WTC11 (cell line): ENCODE data around the gene CGRRF1. TPM values are rescaled to one million over a fixed set of nuclear protein-coding genes. Genes with fewer than 3 reads are reported as not detected.

Source experiments
- ATAC-seq: fragments of 200-7000 bp; cut with Tn5 transposase; 2 replicates; pipeline ENCODE4 v1.10.0; 2021; ENCODE audit warnings: mild to moderate bottlenecking, moderate library complexity
- CTCF ChIA-PET: fragments of 300-600 bp; sonication (Branson Sonifier 250); formaldehyde crosslinking; loops from one replicate; lab custom pipeline; 2021; ENCODE audit warnings: antibody characterized with exemption; lab: Charles Lee
- POLR2A ChIA-PET: fragments of 350-600 bp; sonication (Branson Sonifier 250); formaldehyde crosslinking; loops from one replicate; lab custom pipeline; 2021; ENCODE audit warnings: antibody characterized with exemption; lab: Charles Lee
- DNase-seq: peaks from one replicate; pipeline ENCODE4 v3.0.0; 2021; ENCODE audit warnings: low spot score
- H3K27ac Mint-ChIP-seq: 2 replicates; pipeline ENCODE4 v1.8.0; 2021; ENCODE audit warnings: mixed read lengths
- H3K27me3 Mint-ChIP-seq: 2 replicates; pipeline ENCODE4 v1.8.0; 2021; ENCODE audit warnings: low read depth, mild to moderate bottlenecking, moderate library complexity, mixed read lengths
- H3K36me3 Mint-ChIP-seq: 2 replicates; pipeline ENCODE4 v1.8.0; 2021; ENCODE audit warnings: mixed read lengths
- H3K4me1 Mint-ChIP-seq: 2 replicates; pipeline ENCODE4 v1.8.0; 2022; ENCODE audit warnings: mixed read lengths
- H3K4me3 Mint-ChIP-seq: 2 replicates; pipeline ENCODE4 v1.8.0; 2021; ENCODE audit warnings: mild to moderate bottlenecking, moderate library complexity, mixed read lengths
- H3K9me3 Mint-ChIP-seq: 2 replicates; pipeline ENCODE4 v1.8.0; 2021; ENCODE audit warnings: mixed read lengths
- AR ChIP-seq: fragments of 250-450 bp; sonication (Bioruptor Pico); IDR thresholded peaks from 2 replicates; pipeline ENCODE4 v1.9.0; 2021; ENCODE audit warnings: mild to moderate bottlenecking
- ATF6 ChIP-seq: sonication (generic); formaldehyde crosslinking; IDR thresholded peaks from 2 replicates; pipeline ENCODE4 v1.8.1; 2023; ENCODE audit warnings: mild to moderate bottlenecking, missing genetic modification reagents
- CREB1 ChIP-seq: sonication (generic); formaldehyde crosslinking; IDR thresholded peaks from 2 replicates; pipeline ENCODE4 v1.8.0; 2023; ENCODE audit warnings: mild to moderate bottlenecking, missing genetic modification reagents
- CREM ChIP-seq: sonication (generic); formaldehyde crosslinking; IDR thresholded peaks from 2 replicates; pipeline ENCODE4 v1.8.1; 2022; ENCODE audit warnings: mild to moderate bottlenecking, missing genetic modification reagents, moderate library complexity
- ELF4 ChIP-seq: sonication (generic); formaldehyde crosslinking; IDR thresholded peaks from 2 replicates; pipeline ENCODE4 v1.8.1; 2022; ENCODE audit warnings: low read depth, mild to moderate bottlenecking, moderate library complexity, missing genetic modification reagents
- ESRRA ChIP-seq: sonication (generic); formaldehyde crosslinking; IDR thresholded peaks from 2 replicates; pipeline ENCODE4 v1.8.1; 2022; ENCODE audit warnings: mild to moderate bottlenecking, missing genetic modification reagents, borderline replicate concordance
- ETV6 ChIP-seq: sonication (generic); formaldehyde crosslinking; IDR thresholded peaks from 2 replicates; pipeline ENCODE4 v1.8.1; 2022; ENCODE audit warnings: mild to moderate bottlenecking, missing genetic modification reagents
- IRF2 ChIP-seq: sonication (generic); formaldehyde crosslinking; IDR thresholded peaks from 2 replicates; pipeline ENCODE4 v1.8.0; 2022; ENCODE audit warnings: low read depth, missing genetic modification reagents, borderline replicate concordance
- MXD4 ChIP-seq: fragments of 250-450 bp; sonication (Bioruptor Pico); IDR thresholded peaks from 2 replicates; pipeline ENCODE4 v1.8.0; 2021; ENCODE audit warnings: mild to moderate bottlenecking, moderate library complexity, borderline replicate concordance
- MYBL2 ChIP-seq: sonication (generic); formaldehyde crosslinking; IDR thresholded peaks from 2 replicates; pipeline ENCODE4 v1.8.1; 2023; ENCODE audit warnings: mild to moderate bottlenecking, moderate library complexity, missing genetic modification reagents
- NFATC4 ChIP-seq: fragments of 250-450 bp; sonication (Bioruptor Pico); IDR thresholded peaks from 2 replicates; pipeline ENCODE4 v1.9.0; 2021; ENCODE audit warnings: mild to moderate bottlenecking
- PRRX2 ChIP-seq: fragments of 250-450 bp; sonication (Bioruptor Pico); IDR thresholded peaks from 2 replicates; pipeline ENCODE4 v1.8.0; 2021; ENCODE audit warnings: mild to moderate bottlenecking
- USF1 ChIP-seq: sonication (generic); formaldehyde crosslinking; IDR thresholded peaks from 2 replicates; pipeline ENCODE4 v1.8.0; 2022; ENCODE audit warnings: mild to moderate bottlenecking, missing genetic modification reagents
- ZNF232 ChIP-seq: sonication (generic); formaldehyde crosslinking; IDR thresholded peaks from 2 replicates; pipeline ENCODE4 v1.8.0; 2022; ENCODE audit warnings: mild to moderate bottlenecking, missing genetic modification reagents
- ZNF671 ChIP-seq: fragments of 250-450 bp; sonication (Bioruptor Pico); IDR thresholded peaks from 2 replicates; pipeline ENCODE4 v1.8.0; 2021; ENCODE audit warnings: mild to moderate bottlenecking
- total RNA-seq: library from RNA; stranded (reverse); gene quantifications from 3 replicates; pipeline ENCODE4 v1.2.3, GENCODE V29; 2021
- TF ChIP-seq, protein P1 (sequence below): fragments of 250-450 bp; sonication (Bioruptor Pico); IDR thresholded peaks from 2 replicates; pipeline ENCODE4 v1.9.0; 2021; ENCODE audit warnings: moderate library complexity, mild to moderate bottlenecking, inconsistent platforms, borderline replicate concordance
- TF ChIP-seq, protein P2 (sequence below): sonication (generic); formaldehyde crosslinking; IDR thresholded peaks from 2 replicates; pipeline ENCODE4 v1.8.1; 2023; ENCODE audit warnings: mild to moderate bottlenecking, missing genetic modification reagents, moderate library complexity
- TF ChIP-seq, protein P3 (sequence below): sonication (generic); formaldehyde crosslinking; IDR thresholded peaks from 2 replicates; pipeline ENCODE4 v1.8.1; 2022; ENCODE audit warnings: low read depth, missing genetic modification reagents, borderline replicate concordance

The CGRRF1 gene
- total RNA-seq, 1 experiment from 2014 or later = 15.1 TPM

DNA sequence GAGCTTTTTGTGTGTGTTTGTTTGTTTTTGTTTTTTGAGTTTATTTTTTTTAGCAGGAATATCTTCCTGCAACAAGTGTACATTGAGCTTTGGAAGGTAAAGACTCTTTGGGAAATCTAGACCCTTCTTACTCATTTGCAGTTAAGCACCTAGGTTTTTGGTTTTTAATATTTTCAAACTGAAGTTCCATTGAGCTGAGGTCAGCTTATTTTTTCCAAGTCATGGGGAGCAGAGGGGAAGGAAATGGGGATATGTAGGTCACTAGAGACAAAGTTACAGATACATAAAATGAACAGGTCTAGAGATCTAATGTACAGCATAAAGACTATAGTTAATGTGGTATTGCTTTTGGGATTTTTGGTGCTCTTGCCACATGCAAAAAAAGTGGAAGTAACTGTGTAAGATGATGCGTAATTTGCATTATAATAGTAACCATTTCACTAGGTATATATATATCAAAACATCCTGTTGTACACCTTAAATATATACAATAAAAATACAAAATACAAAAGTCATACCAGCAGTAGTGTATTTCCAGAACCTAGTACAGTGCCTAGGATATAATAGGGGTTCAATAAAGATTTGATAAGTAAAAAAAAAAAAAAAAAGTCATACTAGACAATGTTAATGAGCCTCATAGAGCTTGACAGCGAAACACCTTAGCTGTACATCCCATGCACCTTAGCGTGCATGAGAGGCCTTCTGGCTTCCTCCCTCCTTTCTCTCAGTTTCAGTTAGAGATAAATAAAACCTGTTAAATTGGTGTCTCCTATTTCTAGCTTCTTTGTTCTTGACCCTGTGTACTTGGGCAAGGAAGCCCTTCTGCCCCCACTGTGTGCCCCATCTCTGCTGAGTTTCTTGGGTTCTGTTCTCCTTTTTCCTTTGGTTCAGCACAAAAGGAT is 22.7 kb downstream of the CGRRF1 start:
- Mint-ChIP-seq H3K27ac (peak overlapping the region; percentile 93), H3K4me1 (peaks cover 22% of the 10 kb centered on the region), H3K27me3 (no peaks in the 10 kb centered on the region), H3K9me3 (no peaks in the 10 kb centered on the region), H3K36me3 (peaks cover 3% of the 10 kb centered on the region; the same call in 1 of the 2 replicates)
- DNase-seq = no peak
- POLR2A ChIA-PET = interaction anchor here (1.9 kb wide), 1 partner anchor 23 kb away, joined by 5 read pairs; the partner anchor contains the start of gene CGRRF1
- no peak for ATAC-seq
- TF ChIP-seq ATF6 (CRISPR knock-in tag) (no peak), CREM (no peak), MYBL2 (CRISPR knock-in tag) (no peak), ETV6 (no peak), AR (no peak), MXD4 (CRISPR knock-in tag) (no peak), ESRRA (CRISPR knock-in tag) (no peak), ELF4 (no peak), USF1 (CRISPR knock-in tag) (no peak), CREB1 (CRISPR knock-in tag) (no peak)
- TF ChIP-seq, protein P1, sequence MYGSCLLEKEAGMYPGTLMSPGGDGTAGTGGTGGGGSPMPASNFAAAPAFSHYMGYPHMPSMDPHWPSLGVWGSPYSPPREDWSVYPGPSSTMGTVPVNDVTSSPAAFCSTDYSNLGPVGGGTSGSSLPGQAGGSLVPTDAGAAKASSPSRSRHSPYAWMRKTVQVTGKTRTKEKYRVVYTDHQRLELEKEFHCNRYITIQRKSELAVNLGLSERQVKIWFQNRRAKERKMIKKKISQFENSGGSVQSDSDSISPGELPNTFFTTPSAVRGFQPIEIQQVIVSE (CRISPR knock-in tag) = no peak
- TF ChIP-seq, protein P2, sequence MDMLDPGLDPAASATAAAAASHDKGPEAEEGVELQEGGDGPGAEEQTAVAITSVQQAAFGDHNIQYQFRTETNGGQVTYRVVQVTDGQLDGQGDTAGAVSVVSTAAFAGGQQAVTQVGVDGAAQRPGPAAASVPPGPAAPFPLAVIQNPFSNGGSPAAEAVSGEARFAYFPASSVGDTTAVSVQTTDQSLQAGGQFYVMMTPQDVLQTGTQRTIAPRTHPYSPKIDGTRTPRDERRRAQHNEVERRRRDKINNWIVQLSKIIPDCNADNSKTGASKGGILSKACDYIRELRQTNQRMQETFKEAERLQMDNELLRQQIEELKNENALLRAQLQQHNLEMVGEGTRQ (CRISPR knock-in tag) = no peak
- TF ChIP-seq, all 79 proteins: peak for 0
- CTCF ChIA-PET = interaction anchor here (0.6 to 1.3 kb wide), 7 partner anchors 23 to 351 kb away, joined by 3 to 6 read pairs (median 4); partner anchors contain the start of gene CGRRF1
- H3K4me3 Mint-ChIP-seq = no peak overlapping the region

GRCh38 chr14:54533100-54533499 is 23.4 kb downstream of the CGRRF1 start:
- no peaks in the 10 kb centered on the region for H3K9me3 Mint-ChIP-seq
- peaks cover 5% of the 10 kb centered on the region; the same call in 1 of the 2 replicates for H3K36me3 Mint-ChIP-seq
- CTCF ChIA-PET = interaction anchor here (0.6 to 1.0 kb wide), 6 partner anchors 23 to 350 kb away, joined by 3 to 6 read pairs (median 4); partner anchors contain the start of gene CGRRF1
- POLR2A ChIA-PET = interaction anchor here (1.9 kb wide), 1 partner anchor 24 kb away, joined by 5 read pairs; the partner anchor contains the start of gene CGRRF1
- no peak overlapping the region for H3K4me3 Mint-ChIP-seq
- ATAC-seq (peak; percentile 57), DNase-seq (no peak)
- peaks cover 22% of the 10 kb centered on the region for H3K4me1 Mint-ChIP-seq
- H3K27ac Mint-ChIP-seq = peak overlapping the region; percentile 93
- no peaks in the 10 kb centered on the region for H3K27me3 Mint-ChIP-seq
- TF ChIP-seq AR (no peak), USF1 (CRISPR knock-in tag) (no peak), ZNF671 (no peak), NFATC4 (no peak), PRRX2 (no peak), IRF2 (CRISPR knock-in tag) (no peak), CREB1 (CRISPR knock-in tag) (no peak), ZNF232 (CRISPR knock-in tag) (no peak)
- TF ChIP-seq, protein P1 (CRISPR knock-in tag) = no peak
- TF ChIP-seq, protein P3, sequence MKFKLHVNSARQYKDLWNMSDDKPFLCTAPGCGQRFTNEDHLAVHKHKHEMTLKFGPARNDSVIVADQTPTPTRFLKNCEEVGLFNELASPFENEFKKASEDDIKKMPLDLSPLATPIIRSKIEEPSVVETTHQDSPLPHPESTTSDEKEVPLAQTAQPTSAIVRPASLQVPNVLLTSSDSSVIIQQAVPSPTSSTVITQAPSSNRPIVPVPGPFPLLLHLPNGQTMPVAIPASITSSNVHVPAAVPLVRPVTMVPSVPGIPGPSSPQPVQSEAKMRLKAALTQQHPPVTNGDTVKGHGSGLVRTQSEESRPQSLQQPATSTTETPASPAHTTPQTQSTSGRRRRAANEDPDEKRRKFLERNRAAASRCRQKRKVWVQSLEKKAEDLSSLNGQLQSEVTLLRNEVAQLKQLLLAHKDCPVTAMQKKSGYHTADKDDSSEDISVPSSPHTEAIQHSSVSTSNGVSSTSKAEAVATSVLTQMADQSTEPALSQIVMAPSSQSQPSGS = no peak
